ENCODE data around the gene BDH1. TPM values are rescaled to one million over a fixed set of nuclear protein-coding genes. Genes with fewer than 3 reads are reported as not detected.
A peak's percentile ranks its signal among the peaks of the same experiment; 100 is the strongest.
"Not testable (repeated sequence)": the region's sequence is repeated elsewhere in the genome, so short reads cannot be mapped to it uniquely, and the experiment has no call there.

Gene BDH1
- polyA plus RNA-seq, 1 donor from 2014 or later = 19.0 TPM

- Mint-ChIP-seq H3K27ac (no peak overlapping the region), H3K4me1 (peaks cover 0 to 2% (median 0%) of the 10 kb centered on the region in 3 donors), H3K27me3 (no peaks in the 10 kb centered on the region), H3K9me3 (no peaks in the 10 kb centered on the region), H3K36me3 (peaks cover 3% of the 10 kb centered on the region), H3K4me3 (no peak overlapping the region)
Observed at GRCh38 chr3:197523526-197523925, 32.2 kb downstream of the BDH1 start.

DNA sequence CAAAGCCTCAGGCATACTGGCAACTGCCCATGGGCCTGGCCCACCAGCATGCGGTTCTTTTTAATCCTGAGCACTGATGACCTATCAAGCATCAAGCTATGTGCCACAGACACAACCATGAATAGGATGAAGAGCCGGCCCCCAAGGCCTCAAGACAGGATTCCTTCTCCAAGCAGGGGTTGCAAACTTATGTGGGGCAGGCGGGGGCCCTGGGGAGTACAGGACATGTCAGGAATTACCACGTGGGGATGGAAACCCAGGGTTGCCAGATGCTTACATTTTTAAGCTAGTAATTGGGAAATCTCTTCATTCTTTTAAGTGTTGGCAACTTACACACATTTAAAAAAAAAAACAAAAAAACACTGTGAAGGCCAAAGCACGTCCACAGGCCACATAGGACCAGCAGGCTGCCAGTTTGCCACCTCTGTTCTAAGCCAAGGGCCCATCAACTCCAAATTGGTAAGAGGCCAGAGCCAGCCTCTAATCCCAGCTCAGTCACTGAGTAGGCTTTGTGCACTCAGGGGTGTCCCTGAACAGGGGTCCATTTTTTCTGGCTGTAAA is 32.8 kb downstream of the BDH1 start:
- peaks cover 2% of the 10 kb centered on the region for H3K36me3 Mint-ChIP-seq
- no peaks in the 10 kb centered on the region for H3K27me3 Mint-ChIP-seq

GRCh38 chr3:197522183-197522715 is 33.5 kb downstream of the BDH1 start:
- Mint-ChIP-seq H3K9me3 (no peaks in the 10 kb centered on the region), H3K4me1 (peaks cover 0 to 2% (median 0%) of the 10 kb centered on the region in 3 donors), H3K4me3 (no peak overlapping the region), H3K27me3 (no peaks in the 10 kb centered on the region), H3K36me3 (no peaks in the 10 kb centered on the region), H3K27ac (peak overlapping the region in 1 of 3 donors; percentile 64)

More for the DNA sequence above, 32.8 kb downstream of the BDH1 start:
- no peaks in the 10 kb centered on the region for H3K9me3 Mint-ChIP-seq
- H3K4me1 Mint-ChIP-seq = peaks cover 0 to 2% (median 0%) of the 10 kb centered on the region in 3 donors
- no peak overlapping the region for H3K4me3 Mint-ChIP-seq
- H3K27ac Mint-ChIP-seq = peak overlapping the region in 1 of 3 donors; percentile 64

GRCh38 chr3:197521277-197522182 is 34.2 kb downstream of the BDH1 start:
- Mint-ChIP-seq H3K36me3 (no peaks in the 10 kb centered on the region), H3K27ac (peak overlapping the region in 2 of 3 donors; percentile 24 to 39), H3K9me3 (no peaks in the 10 kb centered on the region), H3K4me1 (peaks cover 4 to 5% (median 5%) of the 10 kb centered on the region in 3 donors), H3K4me3 (no peak overlapping the region), H3K27me3 (no peaks in the 10 kb centered on the region)

DNA sequence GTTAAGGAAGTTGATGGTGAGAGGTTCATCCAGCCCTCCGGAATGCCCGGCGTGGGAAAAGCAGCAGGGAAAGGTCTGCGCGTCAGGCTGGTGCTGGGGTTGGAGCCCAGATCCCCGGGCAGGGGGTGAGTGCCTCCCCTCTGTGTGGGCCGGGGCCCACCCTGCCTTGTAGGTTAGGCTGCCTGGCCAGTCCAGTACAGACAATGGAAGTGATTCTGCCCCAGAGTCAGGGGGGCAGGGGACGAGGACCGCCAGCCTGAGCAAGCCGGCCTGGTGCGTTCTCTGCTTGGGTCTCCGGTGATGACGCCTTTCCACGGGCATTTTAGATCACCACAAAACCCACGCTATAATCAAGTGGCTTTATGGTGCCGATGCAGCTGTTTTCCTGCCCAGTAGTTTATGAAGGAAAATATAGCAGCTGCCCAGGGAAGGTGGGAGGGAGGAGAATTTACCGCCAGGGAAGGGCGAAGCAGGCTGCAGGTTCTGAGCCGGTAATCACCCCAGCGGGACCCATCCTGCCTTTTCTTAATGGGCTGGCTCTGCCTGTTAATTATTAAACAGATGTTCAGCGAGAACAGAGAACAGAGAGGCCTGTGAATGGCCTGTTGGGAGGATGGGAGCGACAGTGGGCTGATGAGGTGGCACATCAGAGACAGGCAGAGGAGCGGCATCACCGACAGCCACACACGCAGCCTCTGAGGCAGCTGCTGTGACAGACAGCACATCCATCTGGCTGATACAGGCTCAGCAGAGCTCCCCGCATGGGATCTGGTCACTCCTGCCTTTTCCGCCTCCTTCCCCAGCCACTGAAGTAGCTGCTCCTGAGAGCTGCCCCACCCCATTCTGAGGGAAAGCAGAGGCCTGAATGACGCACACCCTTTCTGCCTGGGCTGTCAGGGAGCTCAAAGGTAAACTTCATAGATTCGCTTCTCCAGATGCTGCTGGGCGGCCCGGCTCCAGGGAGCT is 35.2 kb downstream of the BDH1 start:
- Mint-ChIP-seq H3K27me3 (no peaks in the 10 kb centered on the region), H3K27ac (no peak overlapping the region), H3K4me1 (peaks cover 6 to 7% (median 7%) of the 10 kb centered on the region in 3 donors), H3K36me3 (no peaks in the 10 kb centered on the region), H3K9me3 (no peaks in the 10 kb centered on the region), H3K4me3 (no peak overlapping the region)

DNA sequence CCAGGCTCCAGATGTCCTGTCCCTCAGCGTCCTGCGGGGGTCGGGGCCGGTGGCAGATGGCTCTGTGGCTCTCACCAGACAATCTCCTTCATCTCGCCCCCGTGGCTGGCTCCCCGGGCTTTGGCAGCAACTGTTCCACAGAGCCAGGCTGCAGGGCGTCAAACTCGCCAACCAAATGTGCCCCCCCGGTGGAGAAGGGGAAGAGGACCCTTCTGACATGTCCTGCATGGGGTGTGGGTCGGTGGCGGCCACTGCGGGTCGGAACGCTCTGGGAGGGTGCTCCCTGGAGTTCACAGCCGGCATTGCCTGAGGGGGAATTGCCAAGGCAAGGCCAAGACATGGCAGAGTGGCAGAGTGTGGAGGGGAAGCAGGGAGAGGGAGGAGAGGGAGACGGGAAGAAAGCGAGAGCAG is 36.0 kb downstream of the BDH1 start:
- Mint-ChIP-seq H3K27me3 (no peaks in the 10 kb centered on the region), H3K9me3 (no peaks in the 10 kb centered on the region), H3K36me3 (peaks cover 1% of the 10 kb centered on the region), H3K4me1 (peaks cover 7 to 9% (median 9%) of the 10 kb centered on the region in 3 donors), H3K27ac (no peak overlapping the region), H3K4me3 (no peak overlapping the region)

DNA sequence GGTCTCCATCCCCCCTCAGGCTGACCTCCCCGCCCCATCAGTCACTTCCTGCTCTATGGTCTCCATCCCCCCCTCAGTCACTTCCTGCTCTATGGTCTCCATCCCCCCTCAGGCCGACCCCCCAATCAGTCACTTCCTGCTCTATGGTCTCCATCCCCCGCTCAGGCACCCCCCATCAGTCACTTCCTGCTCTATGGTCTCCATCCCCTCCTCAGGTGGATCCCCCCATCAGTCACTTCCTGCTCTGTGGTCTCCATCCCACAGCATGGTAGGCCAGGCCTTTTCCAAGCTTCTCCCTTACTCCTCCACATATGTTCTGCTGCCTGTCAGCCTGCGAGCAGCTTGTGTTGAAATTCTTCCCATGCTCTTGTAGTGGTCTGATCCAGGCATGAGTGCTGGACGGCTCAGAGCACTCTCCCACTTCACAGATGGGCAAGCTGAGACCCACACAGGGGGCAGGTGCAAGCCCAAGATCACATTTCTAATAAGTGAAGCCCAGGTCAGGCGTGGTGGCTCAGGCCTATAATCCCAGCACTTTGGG is 36.8 kb downstream of the BDH1 start:
- Mint-ChIP-seq H3K27ac (peak overlapping the region in 1 of 3 donors; percentile 70), H3K9me3 (no peaks in the 10 kb centered on the region), H3K4me1 (peaks cover 7 to 9% (median 9%) of the 10 kb centered on the region in 3 donors), H3K4me3 (peak overlapping the region in 2 of 4 donors; percentile 18 to 42), H3K27me3 (no peaks in the 10 kb centered on the region), H3K36me3 (peaks cover 5% of the 10 kb centered on the region)

- H3K27me3 Mint-ChIP-seq, H3K27ac Mint-ChIP-seq, H3K36me3 Mint-ChIP-seq, H3K9me3 Mint-ChIP-seq, H3K4me3 Mint-ChIP-seq: not testable (repeated sequence)
- H3K4me1 Mint-ChIP-seq = peaks cover 9 to 10% (median 9%) of the 10 kb centered on the region in 3 donors
Observed at GRCh38 chr3:197517922-197518683, 37.7 kb downstream of the BDH1 start.

DNA sequence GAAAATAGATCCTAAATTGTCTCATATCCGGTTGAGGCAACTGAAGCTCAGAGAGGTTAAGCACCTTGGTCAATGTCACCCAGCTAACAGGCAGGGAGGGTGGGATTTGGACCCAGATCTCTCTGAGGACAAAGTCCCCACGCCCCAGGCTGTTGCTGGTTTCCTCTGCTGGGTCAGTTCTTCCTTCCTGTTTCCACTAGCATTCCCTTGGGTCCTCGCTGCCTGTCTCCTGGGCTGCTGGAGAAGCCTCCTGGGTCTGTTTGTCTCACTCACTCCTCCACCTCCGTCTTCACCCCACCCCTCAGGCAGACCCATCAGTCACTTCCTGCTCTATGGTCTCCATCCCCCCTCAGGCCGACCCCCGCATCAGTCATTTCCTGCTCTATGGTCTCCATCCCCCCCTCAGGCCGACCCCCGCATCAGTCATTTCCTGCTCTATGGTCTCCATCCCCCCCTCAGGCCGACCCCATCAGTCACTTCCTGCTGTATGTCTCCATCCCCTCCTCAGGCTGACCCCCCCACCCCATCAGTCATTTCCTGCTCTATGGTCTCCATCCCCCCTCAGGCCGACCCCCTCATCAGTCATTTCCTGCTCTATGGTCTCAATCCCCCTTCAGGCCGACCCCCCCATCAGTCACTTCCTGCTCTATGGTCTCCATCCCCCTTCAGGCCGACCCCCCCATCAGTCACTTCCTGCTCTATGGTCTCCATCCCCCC is 38.7 kb downstream of the BDH1 start:
- Mint-ChIP-seq H3K4me1 (peaks cover 9 to 10% (median 9%) of the 10 kb centered on the region in 3 donors), H3K27ac (peak overlapping the region in 2 of 3 donors; percentile 89 to 97)
- not testable (repeated sequence) for H3K27me3 Mint-ChIP-seq, H3K4me3 Mint-ChIP-seq, H3K36me3 Mint-ChIP-seq, H3K9me3 Mint-ChIP-seq

DNA sequence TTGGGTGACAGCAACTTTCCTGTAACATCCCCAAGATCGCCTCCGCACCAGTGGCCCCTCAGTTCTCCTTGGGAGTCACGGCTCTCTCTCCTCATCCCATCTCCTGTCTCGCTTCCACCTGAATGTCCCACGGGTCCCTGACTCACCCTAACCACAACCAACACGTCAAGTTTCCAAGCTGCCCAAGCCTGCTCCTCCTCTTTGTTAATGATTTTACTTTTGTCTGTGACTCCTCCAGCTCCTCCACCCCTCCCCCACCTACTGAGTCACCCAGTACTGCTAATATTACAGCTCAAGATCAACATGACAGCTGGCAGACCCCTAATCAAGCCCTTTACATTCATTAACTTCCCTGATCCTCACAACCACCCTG is 39.3 kb downstream of the BDH1 start:
- H3K4me3 Mint-ChIP-seq = no peak overlapping the region

DNA sequence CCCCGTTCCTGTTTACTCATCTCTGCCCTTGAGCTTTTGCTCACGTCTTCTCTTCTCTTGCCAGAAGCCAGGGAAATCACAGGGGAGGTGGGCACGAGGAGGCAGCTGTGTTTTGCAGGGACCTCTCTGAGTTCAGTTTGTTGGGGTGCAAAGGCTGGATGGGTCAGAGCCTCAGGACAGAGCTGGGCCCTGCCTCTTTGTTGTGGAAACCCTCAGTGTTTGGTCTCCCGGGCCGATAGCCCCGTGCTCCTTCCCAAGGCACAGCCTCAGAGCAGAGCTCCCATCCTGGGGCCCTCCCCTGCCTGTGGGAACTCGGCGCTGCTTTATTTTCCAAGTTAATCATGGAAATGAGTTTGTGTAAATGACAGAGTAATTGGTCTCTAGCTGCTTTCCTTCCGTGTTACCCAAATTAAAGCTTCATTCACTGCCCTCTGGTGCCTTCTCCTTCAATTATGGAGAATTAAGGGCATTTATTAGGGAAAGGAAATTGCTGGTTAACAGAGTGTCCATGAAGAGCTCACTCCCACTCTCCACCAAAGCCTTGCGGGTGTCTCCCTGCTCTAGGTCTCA is 40.9 kb downstream of the BDH1 start:
- Mint-ChIP-seq H3K4me1 (peaks cover 7 to 10% (median 10%) of the 10 kb centered on the region in 3 donors), H3K9me3 (no peaks in the 10 kb centered on the region), H3K4me3 (no peak overlapping the region), H3K27me3 (no peaks in the 10 kb centered on the region), H3K36me3 (peaks cover 5% of the 10 kb centered on the region), H3K27ac (no peak overlapping the region)

More for the DNA sequence above, 39.3 kb downstream of the BDH1 start:
- H3K27me3 Mint-ChIP-seq = no peaks in the 10 kb centered on the region
- H3K36me3 Mint-ChIP-seq = peaks cover 5% of the 10 kb centered on the region
- no peaks in the 10 kb centered on the region for H3K9me3 Mint-ChIP-seq
- peak overlapping the region in 2 of 3 donors; percentile 89 to 97 for H3K27ac Mint-ChIP-seq
- H3K4me1 Mint-ChIP-seq = peaks cover 7 to 10% (median 9%) of the 10 kb centered on the region in 3 donors

- H3K9me3 Mint-ChIP-seq = no peaks in the 10 kb centered on the region
- peak overlapping the region in 2 of 3 donors; percentile 3 to 46 for H3K27ac Mint-ChIP-seq
- no peak overlapping the region for H3K4me3 Mint-ChIP-seq
- peaks cover 7 to 12% (median 10%) of the 10 kb centered on the region in 3 donors for H3K4me1 Mint-ChIP-seq
- H3K27me3 Mint-ChIP-seq = no peaks in the 10 kb centered on the region
- peaks cover 5% of the 10 kb centered on the region for H3K36me3 Mint-ChIP-seq
Observed at GRCh38 chr3:197513953-197514785, 41.6 kb downstream of the BDH1 start.
